Parathyroid adenoma (tissue), 2 donors: ENCODE data around the gene CDK2AP2.
"Not testable (repeated sequence)": the region's sequence is repeated elsewhere in the genome, so short reads cannot be mapped to it uniquely, and the experiment has no call there.

Experiments used
- H2AFZ ChIP-seq: fragments of 300-600 bp; sonication (generic); one replicate; pipeline ENCODE4 v1.7.0; 2017; ENCODE audit warnings: antibody characterized with exemption, mild to moderate bottlenecking
- H3K27ac ChIP-seq: fragments of 300-600 bp; sonication (generic); one replicate; pipeline ENCODE4 v1.7.0; 2017
- H3K27me3 ChIP-seq: fragments of 300-600 bp; sonication (generic); one replicate; pipeline ENCODE4 v1.7.0; 2017; ENCODE audit warnings: low read length; ENCODE audit not compliant: control insufficient read depth, insufficient read depth
- H3K36me3 ChIP-seq: fragments of 300-600 bp; sonication (generic); one replicate; pipeline ENCODE4 v1.7.0; 2017; ENCODE audit warnings: low read length; ENCODE audit not compliant: control insufficient read depth, insufficient read depth
- H3K4me1 ChIP-seq: fragments of 300-600 bp; sonication (generic); one replicate; pipeline ENCODE4 v1.7.0; 2017; ENCODE audit warnings: control low read depth
- H3K4me2 ChIP-seq: fragments of 300-600 bp; sonication (generic); one replicate; pipeline ENCODE4 v1.7.0; 2017; ENCODE audit warnings: low read length
- H3K4me3 ChIP-seq: fragments of 300-600 bp; sonication (generic); one replicate; pipeline ENCODE4 v1.7.0; 2017; ENCODE audit warnings: low read depth, low read length
- H3K79me2 ChIP-seq: fragments of 300-600 bp; sonication (generic); one replicate; pipeline ENCODE4 v1.7.0; 2017; ENCODE audit warnings: control low read depth
- H3K9ac ChIP-seq: fragments of 300-600 bp; sonication (generic); one replicate; pipeline ENCODE4 v1.7.0; 2017; ENCODE audit warnings: mild to moderate bottlenecking
- H3K9me3 ChIP-seq: fragments of 300-600 bp; sonication (generic); one replicate; pipeline ENCODE4 v1.7.0; 2017; ENCODE audit warnings: low read length; ENCODE audit not compliant: control insufficient read depth
- TF ChIP-seq, protein P1 (sequence below): fragments of 300-600 bp; sonication (generic); IDR thresholded peaks from one replicate; pipeline ENCODE4 v1.7.0; 2017; ENCODE audit warnings: antibody characterized with exemption, mild to moderate bottlenecking
- donor health status: primary hyperparathyroidism.

CDK2AP2 gene

GRCh38 chr11:67482827-67483798 lies 24.8 kb downstream of the CDK2AP2 start, which contains the start of gene AIP:
TSS of gene AIP (plus strand) at chr11:67483026. CDS start at chr11:67483159, 133 bp downstream.
- H3K4me2 ChIP-seq: peak within 1 kb of the TSS; percentile 91
- peak within 1 kb of the TSS; percentile 2 for H3K9ac ChIP-seq
- H2AFZ ChIP-seq: peak within 1 kb of the TSS; percentile 87
- H3K9me3 ChIP-seq: no peaks in the 10 kb centered on the region
- peak within 1 kb of the TSS; percentile 77 for H3K27ac ChIP-seq
- no peaks in the 10 kb centered on the region for H3K4me1 ChIP-seq
- H3K36me3 ChIP-seq: no peaks in the 10 kb centered on the region
- TF ChIP-seq, protein P1, sequence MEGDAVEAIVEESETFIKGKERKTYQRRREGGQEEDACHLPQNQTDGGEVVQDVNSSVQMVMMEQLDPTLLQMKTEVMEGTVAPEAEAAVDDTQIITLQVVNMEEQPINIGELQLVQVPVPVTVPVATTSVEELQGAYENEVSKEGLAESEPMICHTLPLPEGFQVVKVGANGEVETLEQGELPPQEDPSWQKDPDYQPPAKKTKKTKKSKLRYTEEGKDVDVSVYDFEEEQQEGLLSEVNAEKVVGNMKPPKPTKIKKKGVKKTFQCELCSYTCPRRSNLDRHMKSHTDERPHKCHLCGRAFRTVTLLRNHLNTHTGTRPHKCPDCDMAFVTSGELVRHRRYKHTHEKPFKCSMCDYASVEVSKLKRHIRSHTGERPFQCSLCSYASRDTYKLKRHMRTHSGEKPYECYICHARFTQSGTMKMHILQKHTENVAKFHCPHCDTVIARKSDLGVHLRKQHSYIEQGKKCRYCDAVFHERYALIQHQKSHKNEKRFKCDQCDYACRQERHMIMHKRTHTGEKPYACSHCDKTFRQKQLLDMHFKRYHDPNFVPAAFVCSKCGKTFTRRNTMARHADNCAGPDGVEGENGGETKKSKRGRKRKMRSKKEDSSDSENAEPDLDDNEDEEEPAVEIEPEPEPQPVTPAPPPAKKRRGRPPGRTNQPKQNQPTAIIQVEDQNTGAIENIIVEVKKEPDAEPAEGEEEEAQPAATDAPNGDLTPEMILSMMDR: no peak
- no peaks in the 10 kb centered on the region for H3K27me3 ChIP-seq
- peak within 1 kb of the TSS; percentile 82 for H3K4me3 ChIP-seq
- H3K79me2 ChIP-seq: peaks cover 2% of the 10 kb centered on the region

DNA sequence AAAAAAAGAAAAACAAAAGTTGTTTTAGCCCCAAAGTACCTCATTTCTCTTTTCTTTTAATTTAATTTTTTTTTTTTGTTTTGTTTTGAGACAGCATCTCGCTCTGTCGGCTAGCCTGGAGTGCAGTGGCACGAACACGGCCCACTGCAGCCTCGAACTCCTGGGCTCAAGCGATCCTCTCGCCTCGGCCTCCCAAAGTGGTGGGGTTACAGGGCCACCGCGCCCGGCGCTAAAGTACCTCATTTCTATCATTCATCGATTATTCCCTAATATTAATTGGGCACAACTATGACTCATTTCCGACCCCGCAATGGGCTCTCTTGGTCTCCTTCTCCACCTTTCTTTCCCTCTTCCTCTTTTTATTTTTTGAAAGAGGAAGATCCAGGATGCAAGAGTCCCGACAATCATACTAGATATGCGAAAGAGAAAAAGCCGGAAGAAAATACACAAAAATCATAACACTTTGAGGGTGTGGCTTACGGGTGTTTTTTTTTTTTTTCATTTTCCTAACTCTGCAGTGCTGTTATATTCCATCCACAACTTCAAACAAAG lies 25.6 kb downstream of the CDK2AP2 start:
- Histone ChIP-seq H3K4me3 (peak overlapping the region; percentile 82), H3K27ac (peak overlapping the region; percentile 77), H3K9me3 (no peaks in the 10 kb centered on the region), H3K79me2 (peaks cover 2% of the 10 kb centered on the region), H3K9ac (peak overlapping the region; percentile 2), H3K4me1 (no peaks in the 10 kb centered on the region), H3K27me3 (no peaks in the 10 kb centered on the region), H3K4me2 (peak overlapping the region; percentile 91), H2AFZ (peak overlapping the region; percentile 87), H3K36me3 (no peaks in the 10 kb centered on the region)
- TF ChIP-seq, protein P1: no peak

- not testable (repeated sequence) for H3K9ac ChIP-seq, H3K4me1 ChIP-seq, H3K79me2 ChIP-seq, H3K36me3 ChIP-seq, H2AFZ ChIP-seq, H3K27ac ChIP-seq, H3K4me2 ChIP-seq, H3K9me3 ChIP-seq, H3K4me3 ChIP-seq, H3K27me3 ChIP-seq
These were observed 30.5 kb downstream of the CDK2AP2 start for GRCh38 chr11:67477344-67478050.

DNA sequence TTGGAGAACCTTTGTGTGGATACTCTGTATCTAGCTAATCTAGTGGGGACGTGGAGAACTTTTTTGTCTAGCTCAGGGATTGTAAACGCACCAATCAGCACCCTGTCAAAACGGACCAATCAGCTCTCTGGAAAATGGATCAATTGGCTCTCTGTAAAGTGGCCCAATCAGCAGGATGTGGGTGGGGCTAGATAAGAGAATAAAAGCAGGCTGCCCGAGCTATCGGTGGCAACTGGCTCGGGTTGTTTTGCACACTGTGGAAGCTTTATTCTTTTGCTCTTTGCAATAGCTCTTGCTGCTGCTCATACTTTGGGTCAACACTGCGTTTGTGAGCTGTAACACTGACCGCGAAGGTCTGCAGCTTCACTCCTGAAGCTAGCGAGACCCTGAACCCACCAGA lies 31.3 kb downstream of the CDK2AP2 start:
- not testable (repeated sequence) for H3K36me3 ChIP-seq, H3K9ac ChIP-seq, H3K79me2 ChIP-seq, H3K4me1 ChIP-seq, H3K4me3 ChIP-seq, H3K9me3 ChIP-seq, H3K27ac ChIP-seq, H2AFZ ChIP-seq, H3K27me3 ChIP-seq, H3K4me2 ChIP-seq

GRCh38 chr11:67472882-67473281 lies 35.1 kb downstream of the CDK2AP2 start:
- no peak overlapping the region for H3K4me2 ChIP-seq
- no peak overlapping the region for H3K4me3 ChIP-seq
- H3K79me2 ChIP-seq: no peaks in the 10 kb centered on the region
- H2AFZ ChIP-seq: no peak overlapping the region
- H3K4me1 ChIP-seq: no peaks in the 10 kb centered on the region
- TF ChIP-seq, protein P1: no peak
- no peaks in the 10 kb centered on the region for H3K9me3 ChIP-seq
- no peak overlapping the region for H3K27ac ChIP-seq
- H3K27me3 ChIP-seq: no peaks in the 10 kb centered on the region
- no peaks in the 10 kb centered on the region for H3K36me3 ChIP-seq
- no peak overlapping the region for H3K9ac ChIP-seq
